GM23248 (cell line): Measurements from ENCODE around the gene ADGRE2.

ENCODE experiments used
- EZH2 ChIP-seq: fragments of 200-600 bp; sonication (generic); IDR thresholded peaks from 2 replicates; pipeline ENCODE4 v1.6.1; 2018; ENCODE audit warnings: antibody characterized with exemption, mild to moderate bottlenecking; ENCODE audit not compliant: insufficient read depth, poor library complexity, severe bottlenecking
- EZH2phosphoT487 ChIP-seq: fragments of 200-600 bp; sonication (generic); IDR thresholded peaks from 2 replicates; pipeline ENCODE4 v1.6.1; 2018; ENCODE audit warnings: antibody characterized with exemption, moderate library complexity, mild to moderate bottlenecking, low read depth; ENCODE audit not compliant: insufficient read depth

- no peak for TF ChIP-seq EZH2phosphoT487
- no peak for TF ChIP-seq EZH2
Observed at GRCh38 chr19:14774373-14774772, 4.0 kb downstream of the ADGRE2 start.
